Activated CD8-positive, alpha-beta memory T cell treated with anti-CD3 and anti-CD28 coated beads, Interleukin-2, amount 10 ng/mL, durations not matched to agents 7 days and 5 days (primary cell): ENCODE measurements around the gene OR51E2. TPM values are rescaled to one million over a fixed set of nuclear protein-coding genes. Genes with fewer than 3 reads are reported as not detected.
"Not testable (repeated sequence)": the region's sequence is repeated elsewhere in the genome, so short reads cannot be mapped to it uniquely, and the experiment has no call there.

ENCODE experiments used
- ATAC-seq: fragments of 150-1000 bp; cut with Tn5 transposase; one replicate; pipeline ENCODE4 v1.10.0; 2021; ENCODE audit warnings: moderate library complexity
- CTCF ChIA-PET: fragments of 350-600 bp; sonication (Branson Sonifier 250); formaldehyde crosslinking; loops from one replicate; lab custom pipeline; 2021; ENCODE audit warnings: antibody characterized with exemption; lab: Charles Lee
- DNase-seq: peaks from one replicate; pipeline ENCODE4 v3.0.0-alpha.2; 2020
- H3K27ac Mint-ChIP-seq: one replicate; pipeline ENCODE4 v1.8.0; 2021; ENCODE audit warnings: mild to moderate bottlenecking, mixed read lengths
- H3K27me3 Mint-ChIP-seq: one replicate; pipeline ENCODE4 v1.8.0; 2021; ENCODE audit warnings: mixed read lengths
- H3K36me3 Mint-ChIP-seq: one replicate; pipeline ENCODE4 v1.8.0; 2021; ENCODE audit warnings: mild to moderate bottlenecking, mixed read lengths
- H3K4me1 Mint-ChIP-seq: one replicate; pipeline ENCODE4 v1.8.0; 2021; ENCODE audit warnings: mixed read lengths
- H3K4me3 Mint-ChIP-seq: one replicate; pipeline ENCODE4 v1.8.0; 2021; ENCODE audit warnings: mild to moderate bottlenecking, moderate library complexity, mixed read lengths
- H3K9me3 Mint-ChIP-seq: one replicate; pipeline ENCODE4 v1.8.0; 2022; ENCODE audit warnings: low read depth, mixed read lengths
- total RNA-seq, 2 experiments: library from RNA; stranded (reverse); gene quantifications; one replicate each; pipeline ENCODE4 v1.2.3, GENCODE V29; 2021

Gene OR51E2
- not detected for total RNA-seq

GRCh38 chr11:4697585-4697984 is at the start of gene OR51E2:
TSS of gene OR51E2 (minus strand) at chr11:4697853. CDS start at chr11:4682711, 15,142 bp downstream.
- peaks cover 8% of the 10 kb centered on the region for H3K4me1 Mint-ChIP-seq
- no peaks in the 10 kb centered on the region for H3K36me3 Mint-ChIP-seq
- ATAC-seq = no peak
- no peak for DNase-seq
- no peaks in the 10 kb centered on the region for H3K9me3 Mint-ChIP-seq
- H3K27me3 Mint-ChIP-seq = peaks cover 8% of the 10 kb centered on the region
- H3K27ac Mint-ChIP-seq = no peak within 1 kb of the TSS
- CTCF ChIA-PET = no interaction called here
- H3K4me3 Mint-ChIP-seq = no peak within 1 kb of the TSS

- Mint-ChIP-seq H3K27me3 (no peaks in the 10 kb centered on the region), H3K4me3 (no peak overlapping the region), H3K9me3 (no peaks in the 10 kb centered on the region)
Observed at GRCh38 chr11:4740735-4741134, 43.1 kb upstream of the OR51E2 start.

DNA sequence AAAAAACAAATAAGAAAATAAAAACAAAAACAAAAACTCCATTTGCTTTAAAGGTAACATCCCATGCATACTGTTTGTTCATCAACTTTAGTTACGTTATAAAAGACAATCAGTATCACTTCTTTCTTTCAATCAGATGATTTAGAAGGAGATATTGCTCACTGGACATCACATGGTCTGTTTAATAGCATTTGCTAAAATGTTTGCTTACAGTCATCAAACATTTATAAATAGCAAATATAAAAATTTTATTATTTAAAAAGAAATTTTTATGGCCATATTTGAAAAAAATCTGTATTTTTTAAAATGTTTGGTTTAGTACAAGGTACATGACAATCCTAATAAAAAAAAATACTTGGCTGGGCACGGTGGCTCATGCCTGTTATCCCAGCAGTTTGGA is 29.5 kb upstream of the OR51E2 start:
- DNase-seq = no peak
- no peak overlapping the region for H3K4me3 Mint-ChIP-seq
- H3K36me3 Mint-ChIP-seq = no peaks in the 10 kb centered on the region
- no peak for ATAC-seq
- no peak overlapping the region for H3K27ac Mint-ChIP-seq
- no peaks in the 10 kb centered on the region for H3K27me3 Mint-ChIP-seq
- H3K4me1 Mint-ChIP-seq = no peaks in the 10 kb centered on the region
- CTCF ChIA-PET = no interaction called here
- H3K9me3 Mint-ChIP-seq = no peaks in the 10 kb centered on the region

More at GRCh38 chr11:4740735-4741134, 43.1 kb upstream of the OR51E2 start:
- Mint-ChIP-seq H3K27ac (no peak overlapping the region), H3K4me1 (no peaks in the 10 kb centered on the region), H3K36me3 (no peaks in the 10 kb centered on the region)
- CTCF ChIA-PET = no interaction called here
- ATAC-seq (no peak), DNase-seq (no peak)

GRCh38 chr11:4722616-4723534 is 25.2 kb upstream of the OR51E2 start:
- CTCF ChIA-PET, H3K27ac Mint-ChIP-seq, H3K4me3 Mint-ChIP-seq, H3K4me1 Mint-ChIP-seq, H3K9me3 Mint-ChIP-seq, H3K36me3 Mint-ChIP-seq, DNase-seq, ATAC-seq, H3K27me3 Mint-ChIP-seq: not testable (repeated sequence)

DNA sequence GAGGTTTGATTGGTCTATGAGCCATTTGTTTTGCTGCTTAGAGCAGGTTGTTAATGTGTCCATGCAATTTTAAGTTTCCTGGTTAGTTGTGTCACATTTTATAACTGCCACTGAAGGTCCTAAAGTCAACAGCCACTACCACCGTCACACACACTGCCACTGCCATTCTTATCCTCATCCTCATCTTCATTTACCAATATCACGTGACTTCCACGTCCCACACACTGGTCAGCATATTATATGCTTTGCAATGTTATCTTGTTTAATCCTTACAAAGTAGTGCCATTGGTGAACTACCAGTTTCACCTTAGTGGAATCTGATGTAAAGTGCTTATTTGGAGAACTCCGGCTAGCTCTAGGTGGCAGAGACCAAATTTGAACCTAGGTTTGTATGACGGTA is 16.6 kb upstream of the OR51E2 start:
- DNase-seq (no peak), ATAC-seq (no peak)
- peaks cover 16% of the 10 kb centered on the region for H3K27me3 Mint-ChIP-seq
- H3K9me3 Mint-ChIP-seq = no peaks in the 10 kb centered on the region
- no peaks in the 10 kb centered on the region for H3K4me1 Mint-ChIP-seq
- H3K27ac Mint-ChIP-seq = no peak overlapping the region
- no peak overlapping the region for H3K4me3 Mint-ChIP-seq
- CTCF ChIA-PET = no interaction called here
- no peaks in the 10 kb centered on the region for H3K36me3 Mint-ChIP-seq

DNA sequence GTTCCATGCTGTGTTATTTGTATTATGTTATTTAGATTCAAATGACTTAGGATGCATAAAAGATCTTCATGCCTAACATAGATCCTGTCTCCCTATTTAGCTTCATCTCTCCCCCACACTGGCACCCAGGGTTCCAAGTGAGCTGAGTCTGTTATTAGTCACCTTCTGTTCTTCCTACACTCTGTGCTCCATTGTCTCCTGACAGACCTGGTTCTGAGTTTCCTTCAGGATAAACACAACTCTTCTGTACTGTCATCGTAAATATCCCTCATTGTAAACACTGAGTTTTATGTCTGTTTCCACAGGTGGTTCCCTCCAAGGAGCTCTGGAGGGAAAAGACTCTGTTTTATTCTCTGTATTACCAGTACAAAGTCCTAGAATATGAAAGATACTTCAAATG is 15.6 kb upstream of the OR51E2 start:
- Mint-ChIP-seq H3K4me3 (no peak overlapping the region), H3K27ac (no peak overlapping the region), H3K27me3 (peaks cover 17% of the 10 kb centered on the region), H3K9me3 (no peaks in the 10 kb centered on the region), H3K36me3 (no peaks in the 10 kb centered on the region), H3K4me1 (no peaks in the 10 kb centered on the region)
- DNase-seq = no peak
- CTCF ChIA-PET = no interaction called here
- ATAC-seq = no peak

GRCh38 chr11:4704790-4705334 is 7.2 kb upstream of the OR51E2 start:
- Mint-ChIP-seq H3K9me3 (no peaks in the 10 kb centered on the region), H3K4me3 (no peak overlapping the region), H3K36me3 (no peaks in the 10 kb centered on the region), H3K4me1 (peaks cover under 1% of the 10 kb centered on the region), H3K27ac (no peak overlapping the region), H3K27me3 (peaks cover 23% of the 10 kb centered on the region)
- CTCF ChIA-PET = no interaction called here
- DNase-seq = no peak
- no peak for ATAC-seq

- ATAC-seq (no peak), DNase-seq (no peak)
- H3K4me1 Mint-ChIP-seq = peaks cover 6% of the 10 kb centered on the region
- no peaks in the 10 kb centered on the region for H3K36me3 Mint-ChIP-seq
- no peak within 1 kb of the TSS for H3K4me3 Mint-ChIP-seq
- H3K27me3 Mint-ChIP-seq = peaks cover 19% of the 10 kb centered on the region
- H3K27ac Mint-ChIP-seq = no peak within 1 kb of the TSS
- no peaks in the 10 kb centered on the region for H3K9me3 Mint-ChIP-seq
- CTCF ChIA-PET = no interaction called here
Observed at GRCh38 chr11:4704054-4704789, 6.6 kb upstream of the OR51E2 start, which contains the start of gene MMP26. TSS of gene MMP26 (plus strand) at chr11:4704784.

DNA sequence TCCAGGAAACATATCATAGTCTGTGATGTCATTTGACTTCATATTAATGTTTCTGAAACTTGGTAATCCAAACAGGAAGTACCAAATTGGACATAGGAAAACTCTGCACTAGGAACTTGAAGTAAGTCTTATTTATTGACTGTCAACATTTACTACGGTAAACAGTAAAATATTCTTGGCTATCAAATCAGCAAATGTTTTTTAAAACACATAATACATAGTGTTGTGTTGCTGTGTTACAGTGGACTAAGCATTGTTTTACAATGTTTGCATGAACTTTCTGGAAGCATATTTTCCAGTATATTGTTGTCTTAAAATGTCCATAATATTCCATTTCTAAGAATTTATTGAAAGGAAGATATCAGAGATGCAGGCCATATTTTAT is 2.8 kb upstream of the OR51E2 start:
- Mint-ChIP-seq H3K4me3 (no peak overlapping the region), H3K4me1 (peaks cover 8% of the 10 kb centered on the region), H3K27ac (no peak overlapping the region), H3K27me3 (peaks cover 7% of the 10 kb centered on the region), H3K36me3 (no peaks in the 10 kb centered on the region), H3K9me3 (no peaks in the 10 kb centered on the region)
- no peak for DNase-seq
- CTCF ChIA-PET = no interaction called here
- ATAC-seq = no peak

DNA sequence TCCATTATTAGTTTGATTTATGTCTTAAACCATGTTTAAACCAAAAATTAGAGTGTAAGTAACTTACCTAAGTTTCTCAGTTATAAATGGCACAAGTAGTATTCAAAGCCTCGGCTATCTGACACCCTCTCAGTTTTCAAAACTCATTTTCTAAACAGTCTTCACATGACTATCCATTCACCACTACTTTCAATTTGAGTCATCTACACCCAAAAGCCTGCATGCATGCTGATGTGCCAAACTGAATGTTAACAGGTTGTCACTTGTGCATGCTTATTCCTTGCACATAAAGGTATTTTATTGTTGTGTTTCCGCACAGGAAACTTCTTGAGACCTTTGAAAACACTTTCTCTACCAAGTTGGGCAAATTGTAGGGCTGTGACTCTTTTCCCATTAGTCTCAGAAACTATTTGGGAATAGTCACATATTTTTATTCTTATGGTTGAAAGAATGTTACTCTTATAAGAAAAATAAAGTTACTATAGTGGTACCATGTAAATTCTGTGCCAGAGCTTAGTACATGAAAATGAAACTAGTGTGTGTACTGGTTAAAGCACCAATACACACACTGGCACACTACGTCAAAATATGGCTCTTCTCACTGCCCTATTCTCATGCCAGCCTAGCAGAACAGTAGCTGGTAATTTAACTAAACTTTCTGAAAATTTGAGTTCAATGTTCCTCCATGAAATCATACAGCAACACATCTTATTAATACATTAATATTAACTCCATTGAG is 2.2 kb upstream of the OR51E2 start:
- CTCF ChIA-PET = no interaction called here
- H3K9me3 Mint-ChIP-seq = no peaks in the 10 kb centered on the region

GRCh38 chr11:4695442-4695841 is 2.2 kb downstream of the OR51E2 start:
- no peak overlapping the region for H3K4me3 Mint-ChIP-seq
- H3K27ac Mint-ChIP-seq = no peak overlapping the region
- peaks cover 11% of the 10 kb centered on the region for H3K27me3 Mint-ChIP-seq
- no peak for DNase-seq
- ATAC-seq = no peak
- no peaks in the 10 kb centered on the region for H3K36me3 Mint-ChIP-seq
- CTCF ChIA-PET = interaction anchor here (1.0 kb wide), 1 partner anchor 58 kb away, joined by 4 read pairs; the partner anchor contains the start of gene OR51D1
- no peaks in the 10 kb centered on the region for H3K9me3 Mint-ChIP-seq
- H3K4me1 Mint-ChIP-seq = peaks cover 8% of the 10 kb centered on the region

More for the DNA sequence above, 2.2 kb upstream of the OR51E2 start:
- ATAC-seq (peak; percentile 75), DNase-seq (no peak)
- no peak overlapping the region for H3K27ac Mint-ChIP-seq
- H3K27me3 Mint-ChIP-seq = peaks cover 7% of the 10 kb centered on the region
- H3K4me3 Mint-ChIP-seq = no peak overlapping the region
- no peaks in the 10 kb centered on the region for H3K36me3 Mint-ChIP-seq
- H3K4me1 Mint-ChIP-seq = peaks cover 8% of the 10 kb centered on the region

DNA sequence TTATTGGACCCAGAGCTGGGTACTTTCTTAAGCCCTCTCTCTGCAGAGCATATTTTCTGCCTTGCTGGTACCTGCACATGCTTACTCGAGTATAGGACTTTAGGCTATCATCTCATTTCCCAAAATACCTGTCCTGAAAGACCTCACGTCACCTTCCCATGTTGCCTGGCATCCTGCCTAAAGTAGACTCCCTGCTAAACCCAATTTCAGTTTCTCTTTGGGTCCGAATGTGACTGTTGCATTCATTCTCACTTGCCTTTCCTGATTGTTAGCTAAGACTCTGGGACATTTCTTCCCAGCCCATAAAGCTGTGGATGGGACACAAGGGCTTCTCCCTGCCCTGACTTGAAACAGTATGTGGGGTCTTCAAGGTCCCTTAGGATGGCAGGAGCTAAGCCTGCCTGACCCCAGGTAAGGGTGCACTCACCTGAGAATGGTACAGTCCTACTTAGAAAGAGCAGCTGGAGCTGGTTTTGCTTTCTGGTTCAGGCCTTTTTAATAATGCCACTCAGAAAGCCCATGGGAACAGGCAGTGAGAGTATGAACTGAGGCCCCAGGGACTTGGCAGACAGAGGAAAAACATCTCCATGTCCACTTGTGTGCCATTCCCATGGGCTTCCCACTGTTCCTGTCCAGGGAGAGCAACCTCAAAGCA is 12.9 kb downstream of the OR51E2 start:
- ATAC-seq (no peak), DNase-seq (no peak)
- H3K27ac Mint-ChIP-seq = no peak overlapping the region
- no peaks in the 10 kb centered on the region for H3K27me3 Mint-ChIP-seq
- no peaks in the 10 kb centered on the region for H3K9me3 Mint-ChIP-seq
- no peak overlapping the region for H3K4me3 Mint-ChIP-seq
- CTCF ChIA-PET = no interaction called here
- no peaks in the 10 kb centered on the region for H3K36me3 Mint-ChIP-seq
- H3K4me1 Mint-ChIP-seq = no peaks in the 10 kb centered on the region
